Stimulated activated CD4-positive, alpha-beta T cell treated with anti-CD3 and anti-CD28 coated beads, Interleukin-2, amount 100 ng/mL, for 4 hours (primary cell): ENCODE data around the gene KRTAP29-1.
"Not testable (repeated sequence)": the region's sequence is repeated elsewhere in the genome, so short reads cannot be mapped to it uniquely, and the experiment has no call there.

Experiments
- DNase-seq: peaks from one replicate; pipeline ENCODE4 v3.0.0-alpha.2; 2020; ENCODE audit warnings: low read depth

Gene KRTAP29-1

GRCh38 chr17:41301916-41302901, at the start of gene KRTAP29-1:
Gene KRTAP29-1 (minus strand): TSS chr17:41302851. CDS start chr17:41302851, 0 bp downstream.
- no peak for DNase-seq

DNA sequence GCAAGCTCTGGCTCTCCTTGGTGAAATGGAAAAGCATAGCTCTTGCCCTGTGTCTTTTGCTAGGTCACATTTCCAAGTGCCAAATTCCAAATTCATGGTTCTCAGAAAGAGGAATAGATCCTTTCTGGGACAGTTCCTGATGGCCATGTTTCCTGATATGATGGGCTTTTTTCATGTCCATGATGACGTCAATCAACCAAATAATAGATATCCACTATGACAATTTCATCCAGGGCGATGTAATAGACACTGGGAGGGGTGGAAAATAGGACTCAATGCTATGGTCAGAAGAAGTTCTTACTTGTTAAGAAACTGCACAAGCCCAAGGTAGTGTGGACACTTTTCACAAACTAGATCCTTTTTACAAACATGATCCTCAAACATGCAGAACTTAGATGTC, 48.5 kb upstream of the KRTAP29-1 start:
- DNase-seq = no peak

DNA sequence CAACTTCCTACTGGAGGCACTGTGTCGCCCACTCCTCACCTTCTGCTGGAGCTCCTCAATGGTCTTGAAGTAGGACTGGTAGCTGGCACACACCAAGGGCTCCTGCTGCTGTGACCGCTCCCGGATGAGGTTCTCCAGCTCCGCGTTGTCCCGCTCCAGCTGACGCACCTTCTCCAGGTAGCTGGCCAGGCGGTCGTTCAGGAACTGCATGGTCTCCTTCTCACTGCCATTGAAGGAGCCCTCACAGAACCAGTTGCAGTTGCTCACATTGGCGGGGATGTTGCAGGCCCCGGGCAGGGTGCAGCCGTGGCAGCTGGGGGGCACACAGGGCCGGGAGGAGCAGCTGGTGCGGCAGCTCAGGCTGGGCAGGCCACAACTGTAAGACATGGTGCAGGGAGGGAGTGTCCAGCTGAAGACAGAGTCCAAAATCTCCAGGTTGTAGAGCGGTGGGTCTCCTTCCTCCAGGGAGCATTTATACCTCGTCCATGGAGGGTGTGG, 47.8 kb upstream of the KRTAP29-1 start, which contains the start of gene KRT33A:
Gene KRT33A (minus strand): TSS at position 448 of the 498 bp plus-strand sequence. CDS start 61 bp downstream, at position 387.
- not testable (repeated sequence) for DNase-seq

GRCh38 chr17:41347869-41348760, 45.5 kb upstream of the KRTAP29-1 start:
- DNase-seq = no peak

- DNase-seq = not testable (repeated sequence)
These were observed 43.8 kb upstream of the KRTAP29-1 start for GRCh38 chr17:41346421-41346820.

DNA sequence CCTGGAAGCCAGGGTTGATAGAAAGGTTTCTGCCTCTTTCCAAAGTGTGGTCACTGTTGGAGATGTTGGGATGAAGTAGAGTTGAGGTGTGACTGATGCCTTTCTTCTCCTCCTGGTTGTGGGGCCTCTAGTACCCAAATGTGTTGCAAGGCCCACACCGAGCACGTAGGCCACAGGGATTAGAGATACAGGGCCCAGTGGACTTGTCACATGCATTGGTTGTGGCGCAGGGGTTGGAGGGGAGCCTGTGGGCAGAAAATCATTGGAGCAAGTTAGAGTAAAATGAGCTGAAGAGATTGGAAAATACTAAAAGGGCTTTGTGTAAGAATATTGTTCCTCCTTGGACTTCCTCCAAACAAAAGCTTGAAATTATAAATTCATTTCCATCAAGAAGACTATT, 43.3 kb upstream of the KRTAP29-1 start:
- DNase-seq = no peak

- no peak for DNase-seq
These were observed 40.4 kb upstream of the KRTAP29-1 start for GRCh38 chr17:41343029-41343428.

GRCh38 chr17:41340934-41341861, 38.5 kb upstream of the KRTAP29-1 start:
- DNase-seq = peak; percentile 16

DNA sequence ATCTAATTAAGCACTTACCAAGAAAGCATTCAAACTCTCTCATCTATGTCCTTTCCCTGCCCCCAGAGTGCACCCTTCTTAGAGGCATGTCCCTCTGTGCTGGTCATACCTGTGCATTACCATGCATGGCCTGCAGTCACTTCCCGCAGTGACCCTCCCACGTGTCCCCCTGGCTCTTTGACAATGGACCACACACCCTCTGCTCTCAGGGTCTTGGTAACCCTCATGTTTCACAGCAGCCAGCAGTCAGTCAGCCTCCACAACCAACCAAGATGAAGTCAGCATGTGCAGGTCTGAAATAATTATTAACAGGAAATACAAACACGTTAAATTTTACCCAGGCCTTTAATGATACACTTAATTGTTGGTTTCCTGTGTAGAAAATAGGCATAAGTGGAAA, 37.8 kb upstream of the KRTAP29-1 start:
- DNase-seq = no peak

DNA sequence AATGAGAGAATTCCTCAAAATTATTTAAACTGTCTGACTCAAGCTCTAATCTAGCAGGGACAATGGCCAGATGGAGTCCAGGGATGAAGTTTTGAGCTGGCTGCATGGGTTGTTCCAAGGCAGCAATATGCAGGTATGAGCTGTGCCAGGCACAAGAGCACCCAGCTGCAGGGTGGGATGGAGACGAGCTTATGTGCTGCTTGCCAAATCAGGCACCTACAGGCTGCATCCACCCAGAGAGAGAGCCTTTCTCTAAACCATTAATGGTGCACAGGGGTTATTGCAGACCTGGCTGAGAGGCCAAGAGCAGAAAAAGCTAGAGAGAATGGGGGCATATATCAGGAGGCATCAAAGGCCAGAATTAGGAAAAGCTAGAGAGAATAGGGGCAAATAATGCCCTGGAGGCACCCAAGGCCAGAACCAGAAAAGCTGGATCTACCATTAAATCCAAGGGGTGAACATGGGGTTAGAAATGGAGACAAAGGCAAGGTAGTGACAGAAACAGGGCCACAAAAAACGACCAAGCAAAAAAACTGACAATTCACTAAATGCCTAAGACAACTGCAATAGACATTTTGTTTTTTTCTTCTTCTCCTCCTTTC, 37.0 kb upstream of the KRTAP29-1 start:
- no peak for DNase-seq

DNA sequence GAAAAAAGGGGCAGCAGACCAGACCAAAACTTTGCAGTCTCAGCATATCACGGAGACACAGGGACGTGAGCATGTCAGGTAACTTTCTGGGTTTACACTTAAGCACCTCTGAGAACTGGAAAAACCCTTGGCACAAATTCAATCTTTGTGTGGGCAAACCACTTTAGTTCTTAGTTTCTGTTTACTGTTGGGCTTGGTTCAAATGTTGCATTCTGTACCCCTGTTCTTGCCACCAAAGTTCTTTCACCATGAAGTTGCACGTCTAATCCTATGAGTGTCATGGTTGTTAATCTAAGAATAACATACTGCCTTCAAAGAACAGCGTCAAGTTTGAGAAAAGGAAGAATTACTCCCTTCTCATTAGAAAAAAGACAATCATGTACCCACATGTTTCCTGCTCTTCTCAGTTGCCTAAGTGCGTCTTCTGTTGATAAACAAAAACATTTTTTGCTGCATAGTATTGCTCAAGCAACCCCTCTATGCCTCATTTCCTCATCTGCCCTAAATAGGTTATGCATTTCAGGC, 36.4 kb upstream of the KRTAP29-1 start:
- DNase-seq = peak; percentile 26

GRCh38 chr17:41335747-41336146, 33.1 kb upstream of the KRTAP29-1 start:
- DNase-seq = no peak

- no peak for DNase-seq
These were observed 32.0 kb upstream of the KRTAP29-1 start for GRCh38 chr17:41334385-41335305.

DNA sequence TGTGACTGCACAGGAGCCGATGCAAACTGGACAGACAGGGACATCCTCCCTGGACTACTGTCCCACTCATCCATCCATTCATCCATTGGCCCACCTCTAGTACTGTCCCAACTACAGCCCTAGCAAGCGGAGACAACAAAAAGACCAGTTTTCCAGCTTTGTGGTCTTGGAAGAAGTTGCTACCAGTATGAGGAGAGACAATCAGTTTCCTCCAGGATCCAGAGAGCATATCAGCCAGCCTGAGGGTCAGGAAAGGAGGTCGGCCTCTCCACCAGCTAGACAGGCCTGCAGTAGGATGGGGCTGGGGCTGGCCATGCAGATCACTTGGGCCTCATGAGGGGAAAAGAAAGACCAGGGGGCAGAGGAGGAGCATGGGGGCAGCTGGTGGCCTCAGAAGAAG, 31.2 kb upstream of the KRTAP29-1 start:
- DNase-seq = no peak

DNA sequence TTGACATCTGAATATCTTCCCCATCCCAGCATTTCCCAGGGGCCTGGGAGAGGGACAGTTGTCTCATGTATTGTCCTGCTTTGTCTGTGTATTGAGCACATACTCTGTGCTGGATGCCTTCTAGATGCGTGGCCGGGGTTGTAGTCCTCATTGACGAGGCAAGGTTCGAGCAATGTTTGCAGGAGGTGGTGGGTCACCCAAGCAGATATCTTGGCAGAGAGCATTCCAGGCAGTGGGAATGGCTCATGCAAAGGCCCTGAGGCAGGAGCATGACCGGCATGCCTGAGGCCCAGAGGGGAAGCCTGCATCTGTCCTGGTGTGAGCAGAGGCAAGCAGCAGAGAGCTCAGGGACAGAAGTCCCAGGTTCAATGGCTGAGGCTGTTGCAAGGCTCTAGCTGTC, 30.4 kb upstream of the KRTAP29-1 start:
- DNase-seq = no peak

DNA sequence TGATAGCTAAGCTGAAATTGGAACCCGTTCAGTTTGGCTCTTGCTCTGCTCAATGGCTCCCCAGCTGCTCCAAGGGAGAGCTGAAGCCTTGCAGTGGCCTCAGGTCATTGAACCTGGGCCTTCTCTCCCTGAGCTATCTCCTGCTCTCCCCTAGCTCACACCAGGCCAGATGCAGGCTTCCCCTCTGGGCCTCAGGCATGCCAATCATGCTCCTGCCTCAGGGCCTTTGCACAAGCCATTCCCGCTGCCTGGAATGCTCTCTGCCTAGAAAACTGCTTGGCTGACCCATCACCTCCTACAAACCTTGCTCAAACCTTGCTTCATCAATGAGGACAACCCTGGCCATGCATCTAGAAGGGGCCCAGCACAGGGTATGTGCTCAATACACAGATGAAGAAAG, 29.6 kb upstream of the KRTAP29-1 start:
- DNase-seq = no peak

- no peak for DNase-seq
These were observed 29.0 kb upstream of the KRTAP29-1 start for GRCh38 chr17:41331606-41332005.

GRCh38 chr17:41329279-41329948, 26.8 kb upstream of the KRTAP29-1 start:
- no peak for DNase-seq

DNA sequence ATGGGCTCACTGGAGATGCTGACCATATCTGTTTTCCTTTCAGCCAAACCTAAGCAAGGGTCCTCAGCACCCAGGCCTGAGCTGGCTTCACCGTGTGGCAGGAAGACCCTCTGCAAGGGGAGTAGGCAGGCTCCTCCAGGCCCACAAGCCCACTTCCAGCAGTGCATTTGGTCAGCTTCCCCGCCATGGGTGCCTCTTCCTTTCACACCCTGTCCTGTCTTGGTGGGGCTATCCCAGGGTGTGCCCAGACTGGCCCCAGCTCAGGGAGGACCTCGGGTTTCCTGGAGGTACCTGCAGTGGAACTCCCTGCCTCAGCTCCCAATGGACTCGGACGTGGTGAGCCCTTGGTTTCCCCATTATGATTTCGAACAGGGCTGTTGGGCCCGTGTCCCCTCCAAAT, 25.6 kb upstream of the KRTAP29-1 start:
- DNase-seq = no peak
